HepG2 (cell line): ENCODE data around the gene USP34. TPM values are rescaled to one million over a fixed set of nuclear protein-coding genes. Genes with fewer than 3 reads are reported as not detected.

Source experiments
- ATAC-seq: fragments of 200-7000 bp; cut with Tn5 transposase; 3 replicates; pipeline ENCODE4 v1.9.1; 2020; ENCODE audit warnings: mild to moderate bottlenecking, moderate library complexity
- BruUV-seq: library from RNA; stranded (reverse); fragments of 400-500 nt; replicated peaks from 2 replicates; lab custom pipeline; 2021; lab: Mats Ljungman, UMichigan
- CTCF ChIA-PET: fragments of 300-600 bp; formaldehyde crosslinking; extraction: SDS; loops from one replicate; lab custom pipeline; 2021; ENCODE audit warnings: low total read pairs, inconsistent platforms, low intra/inter-chr PET ratio; lab: Yijun Ruan, JAX
- POLR2A ChIA-PET: fragments of 350-600 bp; sonication (Branson Sonifier 250); formaldehyde crosslinking; loops from one replicate; lab custom pipeline; 2020; ENCODE audit warnings: antibody characterized with exemption, inconsistent platforms; lab: Yijun Ruan, JAX
- DNase-seq: peaks from one replicate; pipeline ENCODE4 v3.0.0-alpha.2; 2015; ENCODE audit warnings: low spot score
- FAIRE-seq: peaks from 3 replicates; lab custom pipeline; 2011; peaks lifted over from hg19 to GRCh38; lab: Jason Lieb, UNC
- H2AFZ ChIP-seq: one replicate; pipeline ENCODE4 v1.6.1; 2011; ENCODE audit warnings: low read length, inconsistent platforms
- H3K27ac ChIP-seq: fragments of 300-600 bp; 3 replicates; pipeline ENCODE4 v1.8.0; 2011; ENCODE audit warnings: mixed run types, mild to moderate bottlenecking, mixed read lengths, low read length, inconsistent platforms; ENCODE audit not compliant: insufficient read depth; ENCODE audit errors: extremely low read length
- H3K27me3 ChIP-seq, 2 experiments: fragments of 200-600 bp in 1 of 2; 2 replicates in 1 of 2; 3 replicates in 1 of 2; pipeline versions ENCODE4 v1.6.0 to v1.8.0; 2011; ENCODE audit warnings: low read length in 2 of 2, mild to moderate bottlenecking in 2 of 2, moderate library complexity in 2 of 2, inconsistent platforms in 1 of 2; ENCODE audit not compliant: insufficient read depth in 2 of 2, control insufficient read depth in 1 of 2
- H3K36me3 ChIP-seq, 2 experiments: fragments of 200-600 bp in 1 of 2; replicated peaks in 1 of 2; 2 replicates in 1 of 2; 3 replicates in 1 of 2; pipeline versions ENCODE4 v1.5.1 to v1.8.0; 2011; ENCODE audit warnings: low read length in 2 of 2, inconsistent platforms in 1 of 2; ENCODE audit not compliant: insufficient read depth in 2 of 2, control insufficient read depth in 1 of 2
- H3K4me1 ChIP-seq: 2 replicates; pipeline ENCODE4 v1.5.1; 2012; ENCODE audit warnings: low read length, inconsistent platforms; ENCODE audit not compliant: insufficient read depth
- H3K4me2 ChIP-seq: 2 replicates; pipeline ENCODE4 v1.6.0; 2011; ENCODE audit warnings: low read depth, low read length, inconsistent platforms
- H3K4me3 ChIP-seq, 3 experiments: fragments of 200-600 bp in 1 of 3; sonication (generic), shearing (Covaris generic) in 1 of 3; replicated peaks in 1 of 3; 2 replicates each; pipeline ENCODE4 v1.5.1; 2011 to 2016; ENCODE audit warnings: low read length in 3 of 3, inconsistent platforms in 2 of 3, low read depth in 2 of 3, mild to moderate bottlenecking in 2 of 3, control low read depth in 1 of 3, mixed read lengths in 1 of 3; ENCODE audit not compliant: insufficient read depth in 1 of 3
- H3K79me2 ChIP-seq: one replicate; pipeline ENCODE4 v1.6.1; 2011; ENCODE audit warnings: low read length, inconsistent platforms; ENCODE audit not compliant: insufficient read depth
- H3K9ac ChIP-seq: 2 replicates; pipeline ENCODE4 v1.6.0; 2011; ENCODE audit warnings: mild to moderate bottlenecking, low read depth, low read length, inconsistent platforms; ENCODE audit not compliant: insufficient read depth
- H3K9me3 ChIP-seq: 2 replicates; pipeline ENCODE4 v1.5.1; 2012; ENCODE audit warnings: mild to moderate bottlenecking, low read length
- H4K20me1 ChIP-seq: 2 replicates; pipeline ENCODE4 v1.6.0; 2011; ENCODE audit warnings: inconsistent platforms, mild to moderate bottlenecking, low read length, moderate library complexity; ENCODE audit not compliant: insufficient read depth
- ATF1 ChIP-seq: IDR thresholded peaks from 2 replicates; pipeline ENCODE4 v1.6.1; 2016; ENCODE audit warnings: mild to moderate bottlenecking, control low read depth
- CHD4 ChIP-seq: fragments of 200-600 bp; sonication (generic); IDR thresholded peaks from 2 replicates; pipeline ENCODE4 v1.7.0; 2017; ENCODE audit warnings: mild to moderate bottlenecking, low read length, borderline replicate concordance
- ESRRA ChIP-seq: sonication (generic); formaldehyde crosslinking; IDR thresholded peaks from 2 replicates; pipeline ENCODE4 v1.5.1; 2020; ENCODE audit warnings: mild to moderate bottlenecking, low read depth, missing genetic modification reagents
- FOXP1 ChIP-seq, 2 experiments: fragments of 450-650 bp in 1 of 2; IDR thresholded peaks; 2 replicates each; pipeline ENCODE4 v1.6.1; 2017 to 2018; ENCODE audit warnings: antibody characterized with exemption in 1 of 2
- HNF4A ChIP-seq: sonication (generic); formaldehyde crosslinking; IDR thresholded peaks from 2 replicates; pipeline ENCODE4 v1.4.0; 2020; ENCODE audit warnings: missing genetic modification reagents
- KDM5A ChIP-seq: fragments of 200-600 bp; sonication (generic); IDR thresholded peaks from 2 replicates; pipeline ENCODE4 v1.7.0; 2018; ENCODE audit warnings: antibody characterized with exemption, mild to moderate bottlenecking, low read length, borderline replicate concordance
- NFE2L1 ChIP-seq: sonication (generic); formaldehyde crosslinking; IDR thresholded peaks from 2 replicates; pipeline ENCODE4 v1.4.0; 2020; ENCODE audit warnings: missing genetic modification reagents, mild to moderate bottlenecking, borderline replicate concordance
- RARA ChIP-seq: IDR thresholded peaks from 2 replicates; pipeline ENCODE4 v1.6.1; 2016; ENCODE audit warnings: missing genetic modification reagents, missing compliant biosample characterization
- RBM22 ChIP-seq: fragments of 200-400 bp; formaldehyde crosslinking; optimal IDR thresholded peaks from 2 replicates; pipeline ENCODE3; 2017; ENCODE audit warnings: mild to moderate bottlenecking, low read length, moderate library complexity
- SAP130 ChIP-seq: IDR thresholded peaks from 2 replicates; pipeline ENCODE4 v1.6.1; 2016; ENCODE audit warnings: low read depth
- ZBTB26 ChIP-seq: IDR thresholded peaks from 2 replicates; pipeline ENCODE4 v1.6.1; 2016; ENCODE audit warnings: missing compliant biosample characterization, missing genetic modification reagents, borderline replicate concordance
- ZBTB3 ChIP-seq: sonication (generic); formaldehyde crosslinking; IDR thresholded peaks from 2 replicates; pipeline ENCODE4 v1.4.0; 2020; ENCODE audit warnings: low read depth, mild to moderate bottlenecking, moderate library complexity, missing genetic modification reagents, borderline replicate concordance
- ZNF121 ChIP-seq: sonication (generic); formaldehyde crosslinking; IDR thresholded peaks from 2 replicates; pipeline ENCODE4 v1.5.0; 2020; ENCODE audit warnings: mild to moderate bottlenecking, missing genetic modification reagents
- ZNF136 ChIP-seq: sonication (generic); formaldehyde crosslinking; IDR thresholded peaks from 2 replicates; pipeline ENCODE4 v1.8.1; 2022; ENCODE audit warnings: low read depth, mild to moderate bottlenecking, moderate library complexity, missing genetic modification reagents
- ZSCAN29 ChIP-seq: sonication (generic); formaldehyde crosslinking; conservative IDR thresholded peaks from 2 replicates; pipeline ENCODE4 v1.4.0; 2020; ENCODE audit warnings: mild to moderate bottlenecking, missing genetic modification reagents
- WGBS: methylation state at CpG from one replicate; pipeline ENCODE4 v1.1.6; 2017; ENCODE audit warnings: low lambda C conversion rate; 5-methylcytosine and 5-hydroxymethylcytosine counted together
- in situ Hi-C: cut with HindIII; loops from 2 replicates; pipeline ENCODE4 v1.10.0; 2017; ENCODE audit warnings: low pct_unique_long_range_greater_than_20kb; ENCODE audit not compliant: extremely low pct_ligation_motif_present
- intact Hi-C: fragments of 100-400 bp; cut with micrococcal nuclease; formaldehyde crosslinking; loops from one replicate; pipeline ENCODE4 v1.10.0; 2022; ENCODE audit not compliant: unreplicated experiment
- polyA plus RNA-seq, 8 experiments: library from polyadenylated mRNA; depleted of rRNA in 3 of 8; stranded (reverse) in 7 of 8; unstranded in 1 of 8; fragments of >200 nt; fragmentation: Illumina TruSeq in 4 of 8; extraction: Trizol in 4 of 8; gene quantifications; 2 replicates each; pipeline versions ENCODE4 v1.2.1 to v1.2.3, GENCODE V29; 2011 to 2016; ENCODE audit warnings: low read depth in 4 of 8, missing spikeins in 1 of 8, mixed read lengths in 1 of 8; ENCODE audit not compliant: insufficient read depth in 1 of 8
- total RNA-seq, 5 experiments: library from RNA; depleted of rRNA; stranded (reverse); fragments of >200 nt; fragmentation: Illumina TruSeq; extraction: Trizol; gene quantifications; 2 replicates each; pipeline ENCODE4 v1.2.3, GENCODE V29; 2016; ENCODE audit warnings: low read depth in 1 of 5

The USP34 gene
- total and polyA plus RNA-seq, 2 of the 13 experiments (the other 11 are each of a cell fraction or from before 2014, with no cell fraction given), result 99.2 to 100 TPM

GRCh38 chr2:61456746-61457420 is 14.0 kb downstream of the USP34 start:
- H4K20me1 ChIP-seq, result peaks cover 51% of the 10 kb centered on the region
- ChIA-PET CTCF (no interaction called here), POLR2A (no interaction called here)
- no peak overlapping the region; the same call in 1 of the 2 replicates for H3K4me2 ChIP-seq
- ATAC-seq (no peak; the same call in 1 of the 3 replicates), FAIRE-seq (no peak), DNase-seq (no peak)
- no peak overlapping the region for H2AFZ ChIP-seq
- H3K36me3 ChIP-seq, result peaks cover 0 to 2% of the 10 kb centered on the region in 2 experiments; a peak in 2 of 5 replicates
- no peak overlapping the region for H3K9ac ChIP-seq
- H3K27me3 ChIP-seq, result no peaks in the 10 kb centered on the region
- H3K79me2 ChIP-seq, result peaks cover 98% of the 10 kb centered on the region
- intact Hi-C loops, result no loop called here
- no peak overlapping the region for H3K27ac ChIP-seq
- no peaks in the 10 kb centered on the region for H3K9me3 ChIP-seq
- no TSS peak for BruUV-seq
- in situ Hi-C loops, result no loop called here
- WGBS, result 93% methylated on average over 6 of the region's 6 CpGs
- peak; percentile 91; the same call in 1 of the 2 replicates for TF ChIP-seq ZNF121 (CRISPR knock-in tag)
- no peak for TF ChIP-seq KDM5A
- TF ChIP-seq RBM22, result peak; percentile 15
- TF ChIP-seq ZNF136, result 0 out of 2 replicates have a peak, but pooled peaks have one; percentile 25
- no peak for TF ChIP-seq ESRRA
- TF ChIP-seq ZSCAN29 (CRISPR knock-in tag), result 0 out of 2 replicates have a peak, but pooled peaks have one; percentile 7
- no peak overlapping the region for H3K4me3 ChIP-seq
- H3K4me1 ChIP-seq, result peaks cover 88% of the 10 kb centered on the region

GRCh38 chr2:61456070-61456745 is 14.7 kb downstream of the USP34 start:
- peak overlapping the region; percentile 6 for H3K4me2 ChIP-seq
- no peaks in the 10 kb centered on the region for H3K9me3 ChIP-seq
- FAIRE-seq (no peak), ATAC-seq (peak; percentile 28), DNase-seq (peak; percentile 29)
- H3K4me3 ChIP-seq, result no peak overlapping the region
- in situ Hi-C loops, result no loop called here
- 68% methylated on average over 5 of the region's 5 CpGs for WGBS
- no TSS peak for BruUV-seq
- H3K27ac ChIP-seq, result peak overlapping the region; percentile 17
- H3K36me3 ChIP-seq, result peaks cover 2 to 3% of the 10 kb centered on the region in 2 experiments; a peak in 2 of 5 replicates
- H3K9ac ChIP-seq, result no peak overlapping the region
- H2AFZ ChIP-seq, result no peak overlapping the region
- POLR2A ChIA-PET, result no interaction called here
- H3K4me1 ChIP-seq, result peaks cover 83% of the 10 kb centered on the region
- intact Hi-C loops, result no loop called here
- H3K79me2 ChIP-seq, result peaks cover 97% of the 10 kb centered on the region
- peaks cover 54% of the 10 kb centered on the region for H4K20me1 ChIP-seq
- no peaks in the 10 kb centered on the region for H3K27me3 ChIP-seq
- CTCF ChIA-PET, result no interaction called here
- TF ChIP-seq FOXP1 (IDR thresholded peaks at IDR 0.05), result no peak
- TF ChIP-seq FOXP1 (CRISPR knock-in tag; IDR thresholded peaks at IDR 0.05), result 0 out of 2 replicates have a peak, but pooled peaks have one; percentile 19
- no peak for TF ChIP-seq NFE2L1
- 0 out of 2 replicates have a peak, but pooled peaks have one; percentile 3 for TF ChIP-seq RARA
- 0 out of 2 replicates have a peak, but pooled peaks have one; percentile 23 for TF ChIP-seq SAP130
- peak; percentile 52; the same call in 1 of the 2 replicates for TF ChIP-seq CHD4
- no peak for TF ChIP-seq ZBTB3 (CRISPR knock-in tag)
- TF ChIP-seq ATF1 (CRISPR knock-in tag), result 0 out of 2 replicates have a peak, but pooled peaks have one; percentile 17
- peak; percentile 51; the same call in 1 of the 2 replicates for TF ChIP-seq ZBTB26 (CRISPR knock-in tag)
- peak; percentile 14; the same call in 1 of the 2 replicates for TF ChIP-seq HNF4A (CRISPR knock-in tag)
